GM20431 (cell line): ENCODE data around the gene COL6A3.

ENCODE experiments used
- in situ Hi-C: fragments of 300-500 bp; cut with MseI, MboI; formaldehyde crosslinking; loops from one replicate; pipeline ENCODE4 v1.15.0; 2020; ENCODE audit warnings: low sequenced_read_pairs; ENCODE audit not compliant: unreplicated experiment

COL6A3 gene

GRCh38 chr2:237280229-237280628, 133.7 kb downstream of the COL6A3 start:
- in situ Hi-C loops: no loop called here

GRCh38 chr2:237279012-237279768, 134.8 kb downstream of the COL6A3 start:
- in situ Hi-C loops: no loop called here

- in situ Hi-C loops: no loop called here
These were observed 135.4 kb downstream of the COL6A3 start for GRCh38 chr2:237278568-237278967.

- in situ Hi-C loops: no loop called here
These were observed 137.1 kb downstream of the COL6A3 start for GRCh38 chr2:237276716-237277490.
